ENCODE data around the gene IQSEC1. TPM values are rescaled to one million over a fixed set of nuclear protein-coding genes. Genes with fewer than 3 reads are reported as not detected.

Gene IQSEC1
- total and polyA plus RNA-seq, 9 of the 15 experiments (the other 6 are each of a cell fraction or from before 2014, with no cell fraction given) = 0.56 to 39.0 (median 6.8) TPM

- no peak for TF ChIP-seq ZBTB33 (CRISPR knock-in tag; IDR thresholded peaks at IDR 0.05)
- TF ChIP-seq, protein P1, sequence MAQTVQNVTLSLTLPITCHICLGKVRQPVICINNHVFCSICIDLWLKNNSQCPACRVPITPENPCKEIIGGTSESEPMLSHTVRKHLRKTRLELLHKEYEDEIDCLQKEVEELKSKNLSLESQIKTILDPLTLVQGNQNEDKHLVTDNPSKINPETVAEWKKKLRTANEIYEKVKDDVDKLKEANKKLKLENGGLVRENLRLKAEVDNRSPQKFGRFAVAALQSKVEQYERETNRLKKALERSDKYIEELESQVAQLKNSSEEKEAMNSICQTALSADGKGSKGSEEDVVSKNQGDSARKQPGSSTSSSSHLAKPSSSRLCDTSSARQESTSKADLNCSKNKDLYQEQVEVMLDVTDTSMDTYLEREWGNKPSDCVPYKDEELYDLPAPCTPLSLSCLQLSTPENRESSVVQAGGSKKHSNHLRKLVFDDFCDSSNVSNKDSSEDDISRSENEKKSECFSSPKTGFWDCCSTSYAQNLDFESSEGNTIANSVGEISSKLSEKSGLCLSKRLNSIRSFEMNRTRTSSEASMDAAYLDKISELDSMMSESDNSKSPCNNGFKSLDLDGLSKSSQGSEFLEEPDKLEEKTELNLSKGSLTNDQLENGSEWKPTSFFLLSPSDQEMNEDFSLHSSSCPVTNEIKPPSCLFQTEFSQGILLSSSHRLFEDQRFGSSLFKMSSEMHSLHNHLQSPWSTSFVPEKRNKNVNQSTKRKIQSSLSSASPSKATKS (CRISPR knock-in tag; IDR thresholded peaks at IDR 0.05) = no peak
- TF ChIP-seq, protein P2, sequence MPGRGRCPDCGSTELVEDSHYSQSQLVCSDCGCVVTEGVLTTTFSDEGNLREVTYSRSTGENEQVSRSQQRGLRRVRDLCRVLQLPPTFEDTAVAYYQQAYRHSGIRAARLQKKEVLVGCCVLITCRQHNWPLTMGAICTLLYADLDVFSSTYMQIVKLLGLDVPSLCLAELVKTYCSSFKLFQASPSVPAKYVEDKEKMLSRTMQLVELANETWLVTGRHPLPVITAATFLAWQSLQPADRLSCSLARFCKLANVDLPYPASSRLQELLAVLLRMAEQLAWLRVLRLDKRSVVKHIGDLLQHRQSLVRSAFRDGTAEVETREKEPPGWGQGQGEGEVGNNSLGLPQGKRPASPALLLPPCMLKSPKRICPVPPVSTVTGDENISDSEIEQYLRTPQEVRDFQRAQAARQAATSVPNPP (IDR thresholded peaks at IDR 0.05; ENCODE audit: borderline replicate concordance, insufficient read depth, insufficient read length) = no peak
- peak; percentile 79 for TF ChIP-seq RBFOX2 (IDR thresholded peaks at IDR 0.05; ENCODE audit: low read depth, low read length)
- TF ChIP-seq HDAC6 (IDR thresholded peaks at IDR 0.05; ENCODE audit: low read depth, low read length) = no peak
- TF ChIP-seq MTA3 (IDR thresholded peaks at IDR 0.05; ENCODE audit: borderline replicate concordance) = no peak
- no peak for TF ChIP-seq ZNF444 (CRISPR knock-in tag; IDR thresholded peaks at IDR 0.05)
- TF ChIP-seq BRD4 (IDR thresholded peaks at IDR 0.05) = no peak
- TF ChIP-seq, protein P3, sequence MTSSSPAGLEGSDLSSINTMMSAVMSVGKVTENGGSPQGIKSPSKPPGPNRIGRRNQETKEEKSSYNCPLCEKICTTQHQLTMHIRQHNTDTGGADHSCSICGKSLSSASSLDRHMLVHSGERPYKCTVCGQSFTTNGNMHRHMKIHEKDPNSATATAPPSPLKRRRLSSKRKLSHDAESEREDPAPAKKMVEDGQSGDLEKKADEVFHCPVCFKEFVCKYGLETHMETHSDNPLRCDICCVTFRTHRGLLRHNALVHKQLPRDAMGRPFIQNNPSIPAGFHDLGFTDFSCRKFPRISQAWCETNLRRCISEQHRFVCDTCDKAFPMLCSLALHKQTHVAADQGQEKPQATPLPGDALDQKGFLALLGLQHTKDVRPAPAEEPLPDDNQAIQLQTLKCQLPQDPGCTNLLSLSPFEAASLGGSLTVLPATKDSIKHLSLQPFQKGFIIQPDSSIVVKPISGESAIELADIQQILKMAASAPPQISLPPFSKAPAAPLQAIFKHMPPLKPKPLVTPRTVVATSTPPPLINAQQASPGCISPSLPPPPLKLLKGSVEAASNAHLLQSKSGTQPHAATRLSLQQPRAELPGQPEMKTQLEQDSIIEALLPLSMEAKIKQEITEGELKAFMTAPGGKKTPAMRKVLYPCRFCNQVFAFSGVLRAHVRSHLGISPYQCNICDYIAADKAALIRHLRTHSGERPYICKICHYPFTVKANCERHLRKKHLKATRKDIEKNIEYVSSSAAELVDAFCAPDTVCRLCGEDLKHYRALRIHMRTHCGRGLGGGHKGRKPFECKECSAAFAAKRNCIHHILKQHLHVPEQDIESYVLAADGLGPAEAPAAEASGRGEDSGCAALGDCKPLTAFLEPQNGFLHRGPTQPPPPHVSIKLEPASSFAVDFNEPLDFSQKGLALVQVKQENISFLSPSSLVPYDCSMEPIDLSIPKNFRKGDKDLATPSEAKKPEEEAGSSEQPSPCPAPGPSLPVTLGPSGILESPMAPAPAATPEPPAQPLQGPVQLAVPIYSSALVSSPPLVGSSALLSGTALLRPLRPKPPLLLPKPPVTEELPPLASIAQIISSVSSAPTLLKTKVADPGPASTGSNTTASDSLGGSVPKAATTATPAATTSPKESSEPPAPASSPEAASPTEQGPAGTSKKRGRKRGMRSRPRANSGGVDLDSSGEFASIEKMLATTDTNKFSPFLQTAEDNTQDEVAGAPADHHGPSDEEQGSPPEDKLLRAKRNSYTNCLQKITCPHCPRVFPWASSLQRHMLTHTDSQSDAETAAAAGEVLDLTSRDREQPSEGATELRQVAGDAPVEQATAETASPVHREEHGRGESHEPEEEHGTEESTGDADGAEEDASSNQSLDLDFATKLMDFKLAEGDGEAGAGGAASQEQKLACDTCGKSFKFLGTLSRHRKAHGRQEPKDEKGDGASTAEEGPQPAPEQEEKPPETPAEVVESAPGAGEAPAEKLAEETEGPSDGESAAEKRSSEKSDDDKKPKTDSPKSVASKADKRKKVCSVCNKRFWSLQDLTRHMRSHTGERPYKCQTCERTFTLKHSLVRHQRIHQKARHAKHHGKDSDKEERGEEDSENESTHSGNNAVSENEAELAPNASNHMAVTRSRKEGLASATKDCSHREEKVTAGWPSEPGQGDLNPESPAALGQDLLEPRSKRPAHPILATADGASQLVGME (CRISPR knock-in tag; IDR thresholded peaks at IDR 0.05) = 0 out of 2 replicates have a peak, but pooled peaks have one; percentile 28
- no peak for TF ChIP-seq RFX7 (CRISPR knock-in tag; IDR thresholded peaks at IDR 0.05)
- TF ChIP-seq STAT6 (CRISPR knock-in tag; IDR thresholded peaks at IDR 0.05) = no peak
- TF ChIP-seq ZNF184 (CRISPR knock-in tag; IDR thresholded peaks at IDR 0.05) = no peak
- TF ChIP-seq NFIX (CRISPR knock-in tag; IDR thresholded peaks at IDR 0.05; ENCODE audit: low read depth) = no peak
Observed at GRCh38 chr3:12967606-12968351, 105.5 kb downstream of the IQSEC1 start (continued).
